Breast epithelium (tissue), 3 donors: Measurements from ENCODE around the gene SCART1.

Source experiments
- CTCF ChIP-seq, 3 donors: fragments of 450-650 bp; IDR thresholded peaks; one replicate each; pipeline ENCODE4 v1.5.1; 2016 to 2017; ENCODE audit warnings: antibody characterized with exemption in 3 of 3, mild to moderate bottlenecking in 3 of 3, moderate library complexity in 3 of 3
- POLR2A ChIP-seq: fragments of 450-650 bp; IDR thresholded peaks from one replicate; pipeline ENCODE4 v1.6.1; 2016; ENCODE audit warnings: antibody characterized with exemption, mild to moderate bottlenecking, moderate library complexity

- no peak for TF ChIP-seq POLR2A
- no peak for TF ChIP-seq CTCF (IDR thresholded peaks at IDR 0.05)
Observed at GRCh38 chr10:133474027-133474426, 20.3 kb downstream of the SCART1 start.
